ENCODE measurements around the gene CDC73.
"Not testable (repeated sequence)": the region's sequence is repeated elsewhere in the genome, so short reads cannot be mapped to it uniquely, and the experiment has no call there.

Gene CDC73

GRCh38 chr1:193181536-193181935 lies 59.7 kb downstream of the CDC73 start:
- DNase-seq (ENCODE audit: low read depth): no peak

GRCh38 chr1:193181985-193182384 lies 60.2 kb downstream of the CDC73 start:
- no peak for DNase-seq (ENCODE audit: low read depth)

- DNase-seq (ENCODE audit: low read depth): no peak
Measured at GRCh38 chr1:193183019-193183627, 61.3 kb downstream of the CDC73 start.

GRCh38 chr1:193184776-193185175 lies 62.9 kb downstream of the CDC73 start:
- DNase-seq (ENCODE audit: low read depth): no peak

GRCh38 chr1:193185211-193185610 lies 63.4 kb downstream of the CDC73 start:
- DNase-seq (ENCODE audit: low read depth): no peak

- DNase-seq (ENCODE audit: low read depth): no peak
Measured at GRCh38 chr1:193185901-193186731, 64.3 kb downstream of the CDC73 start, which contains the start of gene B3GALT2. Gene B3GALT2, minus strand, starts transcription at chr1:193186613. Its CDS starts 5,051 bp downstream, at chr1:193181562.

GRCh38 chr1:193187114-193187513 lies 65.3 kb downstream of the CDC73 start:
- no peak for DNase-seq (ENCODE audit: low read depth)

GRCh38 chr1:193188915-193189314 lies 67.1 kb downstream of the CDC73 start:
- DNase-seq (ENCODE audit: low read depth): not testable (repeated sequence)

GRCh38 chr1:193189442-193190095 lies 67.7 kb downstream of the CDC73 start:
- no peak for DNase-seq (ENCODE audit: low read depth)

- DNase-seq (ENCODE audit: low read depth): no peak
Measured at GRCh38 chr1:193190096-193190744, 68.4 kb downstream of the CDC73 start.

- no peak for DNase-seq (ENCODE audit: low read depth)
Measured at GRCh38 chr1:193192586-193192985, 70.8 kb downstream of the CDC73 start.

- no peak for DNase-seq (ENCODE audit: low read depth)
Measured at GRCh38 chr1:193199940-193200339, 78.1 kb downstream of the CDC73 start.

- no peak for DNase-seq (ENCODE audit: low read depth)
Measured at GRCh38 chr1:193201021-193201420, 79.2 kb downstream of the CDC73 start.

- no peak for DNase-seq (ENCODE audit: low read depth)
Measured at GRCh38 chr1:193210996-193211395, 89.2 kb downstream of the CDC73 start.

GRCh38 chr1:193211539-193211938 lies 89.7 kb downstream of the CDC73 start:
- DNase-seq (ENCODE audit: low read depth): no peak

GRCh38 chr1:193212637-193213036 lies 90.8 kb downstream of the CDC73 start:
- no peak for DNase-seq (ENCODE audit: low read depth)

- no peak for DNase-seq (ENCODE audit: low read depth)
Measured at GRCh38 chr1:193213998-193214397, 92.2 kb downstream of the CDC73 start.

GRCh38 chr1:193216920-193217319 lies 95.1 kb downstream of the CDC73 start:
- DNase-seq (ENCODE audit: low read depth): no peak

GRCh38 chr1:193219391-193219790 lies 97.6 kb downstream of the CDC73 start:
- no peak for DNase-seq (ENCODE audit: low read depth)

GRCh38 chr1:193221651-193222050 lies 99.8 kb downstream of the CDC73 start:
- DNase-seq (ENCODE audit: low read depth): no peak

GRCh38 chr1:193222056-193222615 lies 100.3 kb downstream of the CDC73 start:
- DNase-seq (ENCODE audit: low read depth): no peak

GRCh38 chr1:193229136-193229535 lies 107.3 kb downstream of the CDC73 start:
- DNase-seq (ENCODE audit: low read depth): no peak
